DND-41 (cell line): ENCODE results near the gene LCA5L.

ENCODE experiments used
- CTCF ChIP-seq: IDR thresholded peaks from 2 replicates; pipeline ENCODE4 v1.5.1; 2012; ENCODE audit warnings: borderline replicate concordance, low read length, moderate library complexity, mild to moderate bottlenecking; ENCODE audit not compliant: poor library complexity, severe bottlenecking; ENCODE audit errors: extremely low read depth
- EZH2 ChIP-seq: IDR thresholded peaks from 3 replicates; pipeline ENCODE4 v1.6.1; 2012; ENCODE audit warnings: borderline replicate concordance, low read depth, mild to moderate bottlenecking, moderate library complexity, low read length, inconsistent platforms; ENCODE audit not compliant: severe bottlenecking

- TF ChIP-seq CTCF (no peak), EZH2 (no peak)
Observed at GRCh38 chr21:39439232-39439631, 6.3 kb downstream of the LCA5L start.
